Measurements from ENCODE around the gene TAF3. TPM values are rescaled to one million over a fixed set of nuclear protein-coding genes. Genes with fewer than 3 reads are reported as not detected.

TAF3 gene
- total RNA-seq, 1 experiment from 2014 or later, result 5.5 TPM

DNA sequence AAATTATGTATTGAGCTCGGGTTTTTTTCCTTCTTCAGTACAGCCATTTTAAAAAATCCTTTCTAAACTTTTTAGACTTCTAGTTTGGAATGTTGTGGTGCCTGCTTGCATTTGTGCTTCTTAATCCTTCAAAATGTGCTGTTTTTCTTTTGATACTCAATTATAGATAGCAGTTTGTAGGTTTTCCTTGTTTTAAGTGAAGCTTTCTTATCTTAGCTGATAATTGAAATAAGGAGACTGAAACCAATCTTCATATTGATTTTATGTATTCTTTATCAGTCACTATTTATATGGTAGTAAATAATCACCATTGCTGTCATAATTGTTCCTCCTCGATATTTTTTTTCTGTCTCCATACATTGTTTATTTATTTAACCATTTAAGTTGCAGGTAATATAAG is 56.6 kb downstream of the TAF3 start:
- ChIA-PET POLR2A (interaction anchor here (0.5 kb wide), 1 partner anchor 771 kb away, joined by 11 read pairs; no protein-coding TSS in a partner anchor), CTCF (no interaction called here)
- Histone ChIP-seq H3K27me3 (ENCODE audit: control insufficient read depth, insufficient read depth, low read length) (no peaks in the 10 kb centered on the region), H3K27ac (ENCODE audit: low read length) (no peak overlapping the region), H3K4me1 (ENCODE audit: control insufficient read depth, insufficient read depth, low read length) (no peaks in the 10 kb centered on the region), H3K36me3 (ENCODE audit: control insufficient read depth, insufficient read depth, low read length) (no peaks in the 10 kb centered on the region), H3K9me3 (ENCODE audit: control insufficient read depth, insufficient read depth, low read depth, low read length) (no peaks in the 10 kb centered on the region), H3K4me3 (ENCODE audit: low read depth in 2 of 2, low read length in 2 of 2) (no peak overlapping the region)
- DNase-seq (ENCODE audit: low read depth, low spot score) (no peak), ATAC-seq (no peak)
- in situ Hi-C loops (cut with HindIII; ENCODE audit: low pct_unique_long_range_greater_than_20kb, low sequenced_read_pairs) (no loop called here), intact Hi-C loops (cut with micrococcal nuclease; ENCODE audit: unreplicated experiment) (loop anchor here (5.0 to 10.0 kb wide), 3 partner anchors 830 to 1427 kb away; no protein-coding TSS in a partner anchor)
- TF ChIP-seq TCF7L2 (IDR thresholded peaks at IDR 0.05; ENCODE audit: low read depth, low read length) (no peak), SIN3A (IDR thresholded peaks at IDR 0.05; ENCODE audit: borderline replicate concordance, insufficient read depth, low read depth, low read length) (no peak), POLR2AphosphoS5 (IDR thresholded peaks at IDR 0.05; ENCODE audit: low read depth, low read length) (no peak)
- TF ChIP-seq, protein P1, sequence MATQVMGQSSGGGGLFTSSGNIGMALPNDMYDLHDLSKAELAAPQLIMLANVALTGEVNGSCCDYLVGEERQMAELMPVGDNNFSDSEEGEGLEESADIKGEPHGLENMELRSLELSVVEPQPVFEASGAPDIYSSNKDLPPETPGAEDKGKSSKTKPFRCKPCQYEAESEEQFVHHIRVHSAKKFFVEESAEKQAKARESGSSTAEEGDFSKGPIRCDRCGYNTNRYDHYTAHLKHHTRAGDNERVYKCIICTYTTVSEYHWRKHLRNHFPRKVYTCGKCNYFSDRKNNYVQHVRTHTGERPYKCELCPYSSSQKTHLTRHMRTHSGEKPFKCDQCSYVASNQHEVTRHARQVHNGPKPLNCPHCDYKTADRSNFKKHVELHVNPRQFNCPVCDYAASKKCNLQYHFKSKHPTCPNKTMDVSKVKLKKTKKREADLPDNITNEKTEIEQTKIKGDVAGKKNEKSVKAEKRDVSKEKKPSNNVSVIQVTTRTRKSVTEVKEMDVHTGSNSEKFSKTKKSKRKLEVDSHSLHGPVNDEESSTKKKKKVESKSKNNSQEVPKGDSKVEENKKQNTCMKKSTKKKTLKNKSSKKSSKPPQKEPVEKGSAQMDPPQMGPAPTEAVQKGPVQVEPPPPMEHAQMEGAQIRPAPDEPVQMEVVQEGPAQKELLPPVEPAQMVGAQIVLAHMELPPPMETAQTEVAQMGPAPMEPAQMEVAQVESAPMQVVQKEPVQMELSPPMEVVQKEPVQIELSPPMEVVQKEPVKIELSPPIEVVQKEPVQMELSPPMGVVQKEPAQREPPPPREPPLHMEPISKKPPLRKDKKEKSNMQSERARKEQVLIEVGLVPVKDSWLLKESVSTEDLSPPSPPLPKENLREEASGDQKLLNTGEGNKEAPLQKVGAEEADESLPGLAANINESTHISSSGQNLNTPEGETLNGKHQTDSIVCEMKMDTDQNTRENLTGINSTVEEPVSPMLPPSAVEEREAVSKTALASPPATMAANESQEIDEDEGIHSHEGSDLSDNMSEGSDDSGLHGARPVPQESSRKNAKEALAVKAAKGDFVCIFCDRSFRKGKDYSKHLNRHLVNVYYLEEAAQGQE (IDR thresholded peaks at IDR 0.05; ENCODE audit: insufficient read depth in 1 of 2, low read depth in 2 of 2, low read length in 1 of 2), result no peak
- TF ChIP-seq, protein P2, sequence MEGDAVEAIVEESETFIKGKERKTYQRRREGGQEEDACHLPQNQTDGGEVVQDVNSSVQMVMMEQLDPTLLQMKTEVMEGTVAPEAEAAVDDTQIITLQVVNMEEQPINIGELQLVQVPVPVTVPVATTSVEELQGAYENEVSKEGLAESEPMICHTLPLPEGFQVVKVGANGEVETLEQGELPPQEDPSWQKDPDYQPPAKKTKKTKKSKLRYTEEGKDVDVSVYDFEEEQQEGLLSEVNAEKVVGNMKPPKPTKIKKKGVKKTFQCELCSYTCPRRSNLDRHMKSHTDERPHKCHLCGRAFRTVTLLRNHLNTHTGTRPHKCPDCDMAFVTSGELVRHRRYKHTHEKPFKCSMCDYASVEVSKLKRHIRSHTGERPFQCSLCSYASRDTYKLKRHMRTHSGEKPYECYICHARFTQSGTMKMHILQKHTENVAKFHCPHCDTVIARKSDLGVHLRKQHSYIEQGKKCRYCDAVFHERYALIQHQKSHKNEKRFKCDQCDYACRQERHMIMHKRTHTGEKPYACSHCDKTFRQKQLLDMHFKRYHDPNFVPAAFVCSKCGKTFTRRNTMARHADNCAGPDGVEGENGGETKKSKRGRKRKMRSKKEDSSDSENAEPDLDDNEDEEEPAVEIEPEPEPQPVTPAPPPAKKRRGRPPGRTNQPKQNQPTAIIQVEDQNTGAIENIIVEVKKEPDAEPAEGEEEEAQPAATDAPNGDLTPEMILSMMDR (IDR thresholded peaks at IDR 0.05), result no peak
- BruUV-seq (replicated peaks), result no TSS peak

DNA sequence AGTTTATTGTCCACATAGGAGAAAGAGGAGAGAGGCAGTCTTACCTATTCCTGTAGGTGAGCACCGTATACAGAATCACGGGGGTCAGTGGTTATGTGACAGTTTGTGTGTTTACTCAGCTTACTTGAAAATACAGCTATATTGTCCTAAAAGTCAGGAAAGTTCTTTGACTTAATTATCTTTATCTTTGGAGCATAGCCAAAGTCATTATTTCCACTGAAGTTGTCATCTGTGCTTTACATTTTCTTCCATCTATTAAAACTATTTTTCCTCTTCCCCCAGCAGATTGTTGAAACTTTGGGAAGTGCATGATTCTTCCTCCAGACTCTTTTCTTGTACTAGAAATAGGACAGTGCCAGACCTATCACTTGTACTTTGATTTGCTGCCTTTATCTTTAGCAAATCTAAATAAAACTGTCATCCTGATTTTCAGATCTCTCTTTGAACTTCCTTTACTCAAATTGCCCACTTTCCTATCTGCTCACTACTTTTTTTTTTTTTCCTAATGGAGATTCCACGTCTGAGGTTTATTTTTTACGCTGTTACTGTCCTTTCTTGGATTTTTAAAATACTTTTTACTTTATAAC is 58.3 kb downstream of the TAF3 start:
- in situ Hi-C loops (cut with HindIII; ENCODE audit: low pct_unique_long_range_greater_than_20kb, low sequenced_read_pairs), result no loop called here
- CTCF ChIA-PET, result no interaction called here

More for the DNA sequence above, 58.3 kb downstream of the TAF3 start:
- intact Hi-C loops (cut with micrococcal nuclease; ENCODE audit: unreplicated experiment), result loop anchor here (10.0 kb wide), 1 partner anchor 828 kb away; no protein-coding TSS in a partner anchor
- POLR2A ChIA-PET, result no interaction called here
- DNase-seq (ENCODE audit: low read depth, low spot score) (no peak), ATAC-seq (no peak)
- no peaks in the 10 kb centered on the region for H3K27me3 ChIP-seq (ENCODE audit: control insufficient read depth, insufficient read depth, low read length)
- no peaks in the 10 kb centered on the region for H3K9me3 ChIP-seq (ENCODE audit: control insufficient read depth, insufficient read depth, low read depth, low read length)
- no TSS peak for BruUV-seq (replicated peaks)
- no peak overlapping the region for H3K27ac ChIP-seq (ENCODE audit: low read length)
- no peaks in the 10 kb centered on the region for H3K36me3 ChIP-seq (ENCODE audit: control insufficient read depth, insufficient read depth, low read length)
- TF ChIP-seq SIN3A (IDR thresholded peaks at IDR 0.05; ENCODE audit: borderline replicate concordance, insufficient read depth, low read depth, low read length) (no peak), POLR2AphosphoS5 (IDR thresholded peaks at IDR 0.05; ENCODE audit: low read depth, low read length) (no peak)
- TF ChIP-seq, protein P1 (IDR thresholded peaks at IDR 0.05; ENCODE audit: insufficient read depth in 1 of 2, low read depth in 2 of 2, low read length in 1 of 2), result no peak
- TF ChIP-seq, protein P2 (IDR thresholded peaks at IDR 0.05), result no peak
- no peak overlapping the region for H3K4me3 ChIP-seq (ENCODE audit: low read depth in 2 of 2, low read length in 2 of 2)
- no peaks in the 10 kb centered on the region for H3K4me1 ChIP-seq (ENCODE audit: control insufficient read depth, insufficient read depth, low read length)

All from Panc1 (cell line).